Measurements from ENCODE around the gene MILR1. TPM values are rescaled to one million over a fixed set of nuclear protein-coding genes. Genes with fewer than 3 reads are reported as not detected.

MILR1 gene
- total and polyA plus RNA-seq, 8 donors: 2.6 to 34.4 (median 4.7) TPM

- DNase-seq (no peak), ATAC-seq (no peak)
- Histone ChIP-seq H3K4me3 (no peak overlapping the region), H3K27me3 (no peaks in the 10 kb centered on the region), H3K27ac (no peak overlapping the region), H3K9me3 (no peaks in the 10 kb centered on the region), H3K36me3 (peaks cover 0 to 41% of the 10 kb centered on the region in 2 donors), H3K4me1 (no peaks in the 10 kb centered on the region)
- intact Hi-C loops (cut with DNase I): no loop called here
- TF ChIP-seq CTCF (IDR thresholded peaks at IDR 0.05): no peak
Measured at GRCh38 chr17:64472564-64472963, 23.6 kb downstream of the MILR1 start.

GRCh38 chr17:64477849-64478248 is 28.9 kb downstream of the MILR1 start:
- H3K27ac ChIP-seq: no peak overlapping the region
- no peak for ATAC-seq
- peaks cover 0 to 46% of the 10 kb centered on the region in 2 donors for H3K36me3 ChIP-seq
- peaks cover 0 to 8% of the 10 kb centered on the region in 2 donors for H3K4me1 ChIP-seq
- intact Hi-C loops (cut with DNase I): no loop called here
- no peak for DNase-seq
- no peaks in the 10 kb centered on the region for H3K9me3 ChIP-seq
- no peaks in the 10 kb centered on the region for H3K27me3 ChIP-seq
- TF ChIP-seq CTCF (IDR thresholded peaks at IDR 0.05): no peak
- H3K4me3 ChIP-seq: no peak overlapping the region

DNA sequence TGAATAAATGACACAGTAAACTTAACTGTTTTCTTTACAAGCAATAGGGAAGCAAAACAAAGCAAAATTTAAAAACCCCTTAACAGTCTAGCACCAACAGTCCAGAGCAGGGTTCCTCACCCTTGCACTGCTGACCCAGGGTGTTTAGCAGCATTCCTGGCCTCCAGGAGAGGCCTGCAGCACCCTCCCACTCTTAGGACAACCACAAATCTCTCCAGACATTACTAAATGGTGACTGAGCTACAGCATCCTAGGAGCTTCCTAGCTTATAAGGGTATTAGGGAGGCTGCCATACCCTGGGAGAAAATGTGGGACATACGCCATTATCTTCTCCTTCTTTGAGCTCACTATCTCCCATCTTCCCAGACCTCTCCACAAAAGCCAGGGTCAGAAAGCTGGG is 32.0 kb downstream of the MILR1 start:
- H3K4me1 ChIP-seq: peaks cover 0 to 8% of the 10 kb centered on the region in 2 donors
- no peak overlapping the region for H3K27ac ChIP-seq
- no peak for ATAC-seq
- H3K4me3 ChIP-seq: no peak overlapping the region
- no peaks in the 10 kb centered on the region for H3K9me3 ChIP-seq
- no peaks in the 10 kb centered on the region for H3K27me3 ChIP-seq
- intact Hi-C loops (cut with DNase I): no loop called here
- DNase-seq: no peak
- H3K36me3 ChIP-seq: peaks cover 0 to 77% of the 10 kb centered on the region in 2 donors
- no peak for TF ChIP-seq CTCF (IDR thresholded peaks at IDR 0.05)

GRCh38 chr17:64484380-64484779 is 35.5 kb downstream of the MILR1 start:
- Histone ChIP-seq H3K9me3 (no peaks in the 10 kb centered on the region), H3K36me3 (peaks cover 0 to 98% of the 10 kb centered on the region in 2 donors), H3K4me3 (no peak overlapping the region), H3K27ac (no peak overlapping the region), H3K4me1 (no peaks in the 10 kb centered on the region), H3K27me3 (no peaks in the 10 kb centered on the region)
- no peak for ATAC-seq
- TF ChIP-seq CTCF (IDR thresholded peaks at IDR 0.05): no peak
- no peak for DNase-seq
- intact Hi-C loops (cut with DNase I): no loop called here

DNA sequence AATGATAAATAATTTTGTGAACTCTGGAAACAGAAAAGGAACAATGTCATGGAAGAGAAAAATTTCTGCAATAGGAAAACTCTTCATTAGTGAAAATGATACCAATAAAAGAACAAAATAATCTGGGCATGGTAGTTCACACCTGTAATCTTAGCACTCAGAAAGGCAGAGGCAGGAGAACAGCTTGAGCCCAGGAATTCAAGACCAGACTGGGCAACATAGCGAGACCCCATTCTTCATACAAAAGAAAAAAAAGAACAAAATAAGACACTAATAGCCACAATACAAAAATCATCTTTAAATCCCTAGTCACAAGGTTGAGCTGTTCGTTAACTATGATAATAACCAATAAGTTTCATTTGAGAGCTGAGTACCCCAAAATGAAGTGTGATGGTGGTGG is 39.4 kb downstream of the MILR1 start:
- intact Hi-C loops (cut with DNase I): no loop called here

More for the DNA sequence above, 39.4 kb downstream of the MILR1 start:
- no peak overlapping the region for H3K4me3 ChIP-seq
- no peak for TF ChIP-seq CTCF (IDR thresholded peaks at IDR 0.05)
- ATAC-seq (no peak), DNase-seq (no peak)
- peaks cover 0 to 20% of the 10 kb centered on the region in 2 donors for H3K4me1 ChIP-seq
- H3K27me3 ChIP-seq: no peaks in the 10 kb centered on the region
- H3K27ac ChIP-seq: no peak overlapping the region
- H3K9me3 ChIP-seq: no peaks in the 10 kb centered on the region
- H3K36me3 ChIP-seq: peaks cover 0 to 88% of the 10 kb centered on the region in 2 donors
